Esophagus mucosa (tissue), 1 donor: ENCODE measurements around the gene BGN. TPM values are rescaled to one million over a fixed set of nuclear protein-coding genes. Genes with fewer than 3 reads are reported as not detected.

Source experiments
- ATAC-seq: fragments of 200-7000 bp; cut with Tn5 transposase; one replicate; pipeline ENCODE4 v1.9.1; 2020
- total RNA-seq: library from RNA; stranded (reverse); gene quantifications from one replicate; pipeline ENCODE4 v1.2.4, GENCODE V29; 2023
- donor health status: DM: yes; HTN: yes; CAD: no.

Gene BGN
- total RNA-seq, 1 donor from 2014 or later: 29.3 TPM

DNA sequence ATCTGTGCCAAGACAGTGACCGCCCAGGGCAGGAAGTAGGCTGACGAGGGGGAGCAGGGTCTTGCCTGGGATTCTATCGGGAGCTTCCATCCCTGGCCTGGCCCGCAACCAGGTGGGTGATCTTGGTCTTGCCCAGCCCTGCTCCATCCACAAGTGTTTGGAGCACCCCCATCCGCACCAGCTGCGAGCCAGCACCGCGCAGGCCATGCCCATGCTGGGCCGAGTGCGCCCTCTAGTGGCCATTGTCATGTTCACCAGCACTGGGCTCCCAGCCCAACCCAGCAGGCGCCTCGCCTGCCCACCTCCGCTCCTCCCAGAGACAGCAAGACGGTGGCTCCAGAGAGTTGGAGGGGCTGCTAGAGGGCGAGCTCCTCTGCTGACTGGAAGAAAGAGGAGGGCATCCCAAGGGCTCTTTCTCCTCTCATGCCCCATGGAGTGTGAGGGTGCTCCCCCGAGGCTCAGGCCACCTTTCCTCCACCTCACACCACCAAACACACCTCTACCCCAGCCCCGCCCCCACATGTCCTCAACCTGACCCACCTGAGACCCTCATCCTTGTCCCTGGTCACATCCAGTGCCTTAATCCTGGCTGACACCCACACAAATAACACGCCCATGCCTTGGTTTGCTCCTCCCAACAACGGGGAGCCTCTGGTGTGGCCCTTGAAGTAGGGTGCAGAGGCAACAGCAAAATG, 12.9 kb downstream of the BGN start:
- peak; percentile 85 for ATAC-seq

DNA sequence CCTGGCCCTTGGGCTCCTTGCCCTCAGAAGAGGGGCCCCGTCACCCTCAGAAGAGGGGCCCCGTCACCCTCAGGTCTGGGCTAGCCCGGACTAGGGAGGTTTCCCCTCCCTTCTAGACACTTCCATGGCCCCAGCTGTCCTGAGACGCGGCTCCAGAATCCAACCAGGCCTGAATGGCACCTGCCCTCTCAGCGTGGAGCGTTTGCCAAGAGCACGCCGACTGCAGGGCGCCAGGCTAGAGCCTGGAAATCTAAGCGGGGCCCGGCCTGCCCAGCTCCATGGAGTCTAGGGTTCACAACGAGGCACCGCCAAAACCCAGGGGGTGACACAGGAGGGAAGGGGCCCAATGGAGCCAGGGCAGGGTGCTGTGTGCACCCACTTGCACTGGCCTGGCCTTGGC, 14.8 kb downstream of the BGN start:
- no peak for ATAC-seq

DNA sequence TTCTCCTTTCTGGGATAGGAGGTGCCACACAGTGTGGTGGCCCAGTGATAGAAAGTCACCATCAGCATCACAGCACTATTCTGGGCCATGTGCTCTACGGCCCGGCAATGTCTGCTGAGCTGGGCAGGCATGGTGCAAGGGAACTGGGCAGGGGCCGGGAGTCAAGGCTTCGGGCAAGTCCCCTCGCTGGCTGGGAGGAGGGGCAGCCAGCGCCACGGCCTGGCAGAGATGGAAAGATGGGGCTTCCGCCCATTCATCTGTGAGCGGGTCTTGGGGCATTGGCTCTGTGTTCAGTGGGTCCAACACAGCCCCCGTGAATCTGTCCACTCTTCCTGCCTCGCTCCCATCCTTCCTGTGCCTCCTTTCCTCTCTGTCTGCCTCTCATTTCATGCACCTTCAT, 15.6 kb downstream of the BGN start:
- ATAC-seq: no peak

DNA sequence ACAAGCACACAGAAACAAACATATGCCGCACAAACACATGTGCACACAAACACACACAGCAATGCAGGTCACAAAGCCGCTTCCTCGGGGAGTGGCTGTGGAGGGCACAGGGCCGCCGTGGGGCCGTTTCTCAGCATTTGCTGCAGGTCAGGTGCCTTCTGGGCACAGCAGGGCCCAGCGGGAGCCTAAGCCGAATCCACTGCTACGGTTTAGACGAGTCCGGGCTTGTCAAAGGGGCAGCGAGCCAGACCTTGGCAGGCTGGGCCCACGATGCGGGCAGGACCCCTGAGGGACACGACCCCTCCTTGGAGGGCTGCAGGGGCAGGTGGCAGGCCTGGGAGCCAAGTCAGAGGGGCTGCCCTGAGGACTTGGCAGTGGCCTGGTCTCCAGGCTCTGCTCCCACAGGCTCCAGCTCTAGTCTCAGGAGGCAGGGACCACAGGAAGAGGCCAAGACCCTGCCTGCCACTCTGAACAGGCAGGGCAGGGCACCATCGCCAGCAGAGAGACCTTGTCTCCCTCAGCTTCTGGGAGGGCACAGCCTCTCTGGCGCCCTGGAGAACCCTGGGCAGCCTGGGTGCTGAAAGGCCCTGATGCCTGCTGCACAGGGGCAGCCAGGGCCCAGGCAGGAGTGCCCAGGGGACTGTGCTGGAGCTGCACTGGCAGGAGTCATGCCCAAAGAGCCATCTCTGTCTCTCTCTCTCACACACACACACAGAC, 17.2 kb downstream of the BGN start:
- no peak for ATAC-seq

DNA sequence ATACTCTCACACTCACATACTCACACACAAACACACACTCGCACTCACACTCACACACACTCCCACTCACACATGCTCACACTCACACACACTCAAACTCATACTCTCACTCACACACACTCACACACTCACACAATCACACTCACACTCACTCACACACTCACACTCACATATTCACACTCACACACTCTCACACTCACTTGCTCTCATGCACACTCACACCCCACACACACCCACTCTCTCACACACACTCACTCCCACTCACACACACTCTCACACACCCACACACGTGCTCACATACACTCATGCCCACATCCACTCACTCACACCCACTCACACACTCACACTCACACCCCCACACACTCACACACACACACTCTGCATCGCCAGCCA, 17.7 kb downstream of the BGN start:
- ATAC-seq: no peak

DNA sequence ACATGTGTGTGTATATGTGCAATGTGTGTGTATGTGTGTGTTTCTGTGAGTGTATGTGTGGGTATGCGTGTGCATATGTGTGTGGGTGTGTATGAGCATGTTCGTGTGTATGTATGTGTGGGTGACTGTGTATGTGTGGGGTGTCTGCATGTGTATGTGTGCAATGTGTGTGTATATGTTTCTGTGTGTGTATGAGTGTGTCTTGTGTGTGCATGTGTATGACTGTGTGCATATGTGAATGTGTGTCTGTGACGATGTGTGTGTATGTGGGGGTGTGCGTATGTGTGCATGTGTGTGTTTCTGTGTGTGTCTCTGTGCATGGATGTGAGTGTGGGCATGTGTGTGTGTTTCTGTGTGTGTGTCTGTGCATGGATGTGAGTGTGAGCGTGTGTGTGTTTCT, 18.5 kb downstream of the BGN start:
- no peak for ATAC-seq

DNA sequence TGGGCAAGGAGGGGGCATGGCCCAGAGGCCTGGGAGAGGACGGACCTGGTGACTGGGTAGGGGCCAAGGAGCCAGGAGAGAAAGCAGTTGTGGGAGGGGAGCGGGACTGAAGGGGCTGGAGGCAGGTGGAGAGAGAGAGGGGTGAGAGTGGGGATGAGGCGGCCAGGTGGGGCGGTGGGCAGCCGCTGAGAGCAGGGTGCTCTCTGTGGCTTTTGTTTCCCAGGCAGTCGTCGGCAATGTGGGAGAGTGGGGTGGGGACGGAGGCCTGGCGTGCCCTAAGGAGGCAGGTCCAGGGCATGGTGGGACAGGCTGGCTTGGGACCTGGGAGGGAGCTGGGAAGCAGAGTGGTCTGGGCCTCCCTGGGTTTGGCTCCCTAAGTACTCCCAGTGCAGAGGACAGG, 19.5 kb downstream of the BGN start:
- ATAC-seq: no peak

DNA sequence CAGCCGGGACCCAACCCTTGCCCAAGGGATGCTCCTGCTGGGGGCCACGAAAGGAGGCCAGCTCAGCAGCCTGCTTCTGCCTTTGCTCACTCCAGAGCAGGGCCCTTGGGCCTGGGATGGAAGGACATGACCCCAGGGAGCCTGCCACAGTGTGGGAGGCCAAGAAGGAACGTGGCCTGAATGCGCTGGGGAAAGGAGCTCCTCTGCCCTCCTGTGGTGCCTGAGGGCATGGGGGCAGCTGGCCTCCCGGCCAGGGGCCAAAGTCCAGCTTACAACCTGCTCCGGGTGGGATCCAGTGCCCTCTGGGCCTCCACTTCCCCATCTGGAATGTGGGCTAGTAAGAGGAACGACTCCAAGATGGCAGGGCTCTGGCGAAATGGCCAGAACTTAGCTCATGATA, 20.7 kb downstream of the BGN start:
- no peak for ATAC-seq

DNA sequence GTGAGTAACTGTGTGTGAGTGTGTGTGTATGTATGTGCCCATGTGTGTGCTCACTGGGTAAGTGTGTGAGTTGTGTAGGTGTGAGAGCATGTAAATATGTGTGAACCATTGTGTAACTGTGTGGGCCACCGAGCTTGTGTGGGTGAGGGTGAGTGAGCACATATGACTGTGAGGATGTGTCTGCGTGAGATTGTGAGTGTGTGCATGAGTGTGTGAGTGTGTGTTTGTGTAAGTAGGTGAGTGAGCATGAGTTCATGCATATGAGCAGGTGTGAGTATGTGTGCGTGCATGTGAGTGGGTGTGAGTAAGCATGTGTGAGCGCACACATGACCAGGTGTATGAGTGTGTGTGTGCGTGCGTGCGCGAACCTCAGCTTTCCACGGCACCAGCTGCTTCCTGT, 21.3 kb downstream of the BGN start:
- no peak for ATAC-seq

DNA sequence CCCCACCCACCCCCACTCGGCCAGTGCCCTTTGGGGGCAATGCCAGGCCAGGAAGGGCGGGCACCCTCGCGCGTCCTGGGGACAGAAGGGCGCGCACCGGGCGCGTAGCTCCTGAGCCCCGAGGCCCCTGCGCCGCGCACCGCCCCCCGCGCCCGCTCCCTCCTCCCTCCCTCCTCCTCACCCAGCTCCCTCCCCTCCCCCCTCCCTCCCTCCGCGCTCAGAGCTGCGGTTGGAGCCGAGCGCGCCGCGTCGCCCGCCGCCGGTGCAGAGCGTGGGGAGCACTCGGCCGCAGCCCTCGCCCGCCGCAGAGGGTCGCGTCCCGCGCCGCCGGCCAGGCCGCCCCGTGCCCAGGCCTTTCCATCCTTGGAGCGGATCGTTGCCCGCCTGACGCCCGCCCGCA, 22.6 kb downstream of the BGN start, which contains the start of gene ATP2B3:
ATP2B3 (plus strand) TSS at position 220 of the 400 bp plus-strand sequence. CDS start 18,606 bp downstream, outside the sequence.
- no peak for ATAC-seq

DNA sequence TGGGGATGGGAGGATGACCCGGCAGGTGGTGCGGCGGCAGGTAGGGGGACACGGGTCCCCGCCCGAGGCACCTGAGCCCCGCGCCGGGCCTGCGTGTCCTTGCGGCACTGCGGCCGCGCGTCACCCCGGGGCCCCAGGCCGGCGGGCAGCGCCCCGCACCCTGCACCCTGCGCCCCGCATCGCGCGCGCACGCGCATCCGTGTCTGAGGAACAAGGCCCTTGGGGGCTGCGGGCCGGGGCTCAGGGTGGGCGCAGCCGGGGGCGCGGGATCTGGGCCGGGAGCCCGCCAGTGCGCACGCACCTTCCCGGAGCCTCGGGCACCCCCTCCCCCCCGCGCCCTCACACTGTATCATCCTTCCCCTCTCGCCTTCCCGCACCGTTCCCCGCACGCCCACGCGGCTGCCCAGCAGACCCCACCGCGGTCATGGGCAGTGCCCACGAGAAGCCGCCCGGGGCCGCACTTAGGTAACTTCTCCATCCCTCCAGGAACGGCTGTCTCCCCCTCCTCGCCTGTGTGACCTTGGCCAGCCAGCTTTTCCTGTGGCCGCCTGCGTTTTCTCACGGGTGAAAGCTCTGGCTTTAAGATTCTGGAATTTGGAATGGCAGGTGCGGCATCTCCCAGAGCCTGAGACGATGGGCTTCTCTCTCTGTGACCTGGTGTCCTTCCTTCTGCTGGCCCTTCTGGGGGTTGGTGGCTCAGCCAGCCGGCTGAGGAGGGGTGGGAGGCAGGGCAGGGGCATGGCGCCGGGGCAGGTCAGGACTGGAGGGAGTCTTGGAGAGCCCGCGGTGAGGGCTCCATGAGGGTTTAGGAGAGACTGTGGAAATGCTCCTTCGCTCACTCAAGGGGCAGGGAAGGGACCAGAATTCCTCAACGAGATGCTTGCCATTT, 23.4 kb downstream of the BGN start:
- no peak for ATAC-seq

DNA sequence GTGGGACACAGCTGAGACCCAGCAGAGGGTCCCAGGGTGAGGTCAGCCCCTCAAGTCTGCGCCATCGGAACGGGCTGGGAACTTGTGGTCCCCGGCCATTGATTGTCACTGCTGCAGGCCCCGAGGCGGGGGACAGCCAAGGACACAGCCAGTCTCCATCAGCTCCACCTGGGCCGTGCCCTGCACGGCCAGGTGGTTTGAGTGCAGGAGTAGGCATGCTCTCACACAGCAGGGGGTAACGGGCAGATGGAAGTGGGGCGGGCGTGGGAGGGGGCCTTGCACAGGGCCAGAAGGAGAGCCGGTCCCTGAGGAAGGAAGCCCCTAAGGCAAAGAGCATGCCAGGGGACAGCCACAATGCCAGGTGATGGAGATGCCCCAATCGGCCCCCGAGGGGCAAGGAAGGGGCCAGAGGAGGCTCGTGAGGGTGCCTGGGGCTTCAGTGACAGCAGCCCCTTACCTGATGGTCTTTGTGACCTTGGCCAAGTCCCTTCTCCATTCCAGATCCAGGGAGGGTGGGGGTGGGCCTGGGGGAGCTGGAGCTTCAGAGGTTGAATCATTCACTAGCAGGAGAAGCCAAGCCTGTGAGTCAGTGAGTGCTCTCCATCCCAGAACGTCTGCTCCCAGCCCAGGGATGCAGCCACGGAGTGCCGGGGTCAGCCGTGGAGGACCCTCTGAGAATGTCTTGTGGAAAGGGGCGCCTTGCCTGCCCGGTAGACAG, 24.9 kb downstream of the BGN start:
- ATAC-seq: no peak

DNA sequence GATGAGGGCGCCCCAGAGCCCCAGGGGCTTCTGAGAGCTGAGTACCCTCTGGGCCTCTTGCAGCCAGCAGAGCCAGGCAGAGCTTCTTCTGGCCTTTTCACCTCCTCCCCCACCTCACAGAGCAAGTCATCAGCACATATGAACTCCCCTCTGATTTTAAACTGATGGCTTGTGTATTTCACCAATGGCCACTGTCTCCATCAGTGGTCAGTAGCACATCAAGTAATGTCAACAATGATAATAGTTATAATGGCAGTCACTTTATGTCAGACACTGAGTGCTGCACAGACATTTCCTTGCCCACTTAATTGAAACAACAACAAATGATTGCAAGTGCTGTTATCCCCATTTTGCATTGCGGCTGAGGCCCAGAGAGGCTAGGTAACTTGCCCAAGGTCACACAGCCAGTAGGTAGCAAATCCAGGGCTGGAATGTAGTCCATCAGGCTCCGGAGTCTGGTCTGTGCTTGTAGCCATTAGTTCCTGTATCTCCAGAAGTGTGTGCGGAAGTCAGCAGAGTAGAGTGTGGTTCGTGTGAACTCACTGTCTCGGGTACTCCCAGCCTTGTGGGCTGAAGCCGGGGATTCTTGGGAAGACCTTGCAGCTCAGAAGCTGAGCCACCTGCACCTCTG, 25.6 kb downstream of the BGN start:
- ATAC-seq: peak; percentile 58

DNA sequence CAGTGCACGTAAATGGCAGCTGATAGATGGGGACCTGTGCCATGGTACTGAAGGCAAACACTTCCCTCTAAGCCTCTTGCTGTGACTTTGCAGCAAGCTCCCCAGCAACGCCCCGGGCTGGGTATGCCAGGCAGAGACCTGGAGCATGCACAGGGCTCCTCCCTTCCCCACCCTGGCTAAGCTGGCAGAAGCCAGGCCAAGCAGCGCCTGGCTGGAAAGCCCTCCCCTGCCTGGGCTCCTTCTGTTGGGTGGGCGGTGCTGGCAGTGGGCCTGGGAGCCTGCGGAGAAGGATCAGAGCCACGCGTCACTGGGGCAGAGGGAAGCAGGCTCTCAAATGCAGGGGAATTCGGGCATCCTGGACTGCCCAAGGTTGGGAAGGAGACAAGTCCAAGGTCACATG, 26.3 kb downstream of the BGN start:
- peak; percentile 82 for ATAC-seq

DNA sequence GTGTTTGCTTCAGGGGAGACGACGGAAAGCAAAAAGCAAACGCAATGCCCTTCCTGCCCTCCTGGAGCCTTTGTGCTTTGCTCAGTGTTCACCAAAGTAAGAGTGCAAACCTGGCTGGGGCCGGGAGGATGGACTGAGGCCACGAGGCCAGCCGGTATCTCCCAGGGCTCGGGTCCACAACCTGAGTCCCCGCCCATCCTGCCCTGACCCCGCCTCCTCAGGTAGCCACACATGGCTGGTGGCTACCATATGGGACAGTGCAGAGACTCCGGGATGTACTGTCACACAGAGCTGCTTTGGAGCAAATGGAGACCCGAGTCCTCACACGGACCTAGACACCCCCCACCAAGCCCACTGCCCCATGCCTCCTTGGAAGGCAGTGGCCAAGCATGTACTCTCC, 27.5 kb downstream of the BGN start:
- ATAC-seq: no peak

DNA sequence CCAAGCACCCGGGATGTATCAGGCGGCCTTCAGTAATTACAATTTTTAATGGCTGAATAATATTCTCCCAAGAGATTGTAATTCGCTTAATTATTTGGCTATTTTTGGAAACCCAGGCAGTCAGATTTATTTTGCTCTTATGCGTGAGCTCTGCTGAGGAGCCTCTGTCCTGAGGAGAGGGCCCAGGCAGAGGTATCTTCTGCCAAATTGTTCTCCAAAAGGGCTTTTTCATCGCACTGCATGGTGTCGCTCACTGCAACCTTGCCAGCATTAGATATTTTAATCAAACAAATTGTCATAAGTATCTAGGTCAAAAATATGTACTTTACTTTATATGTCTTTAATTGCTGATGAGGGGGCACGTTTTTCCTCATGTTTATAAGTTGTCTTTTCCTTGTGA, 28.5 kb downstream of the BGN start:
- ATAC-seq: no peak

DNA sequence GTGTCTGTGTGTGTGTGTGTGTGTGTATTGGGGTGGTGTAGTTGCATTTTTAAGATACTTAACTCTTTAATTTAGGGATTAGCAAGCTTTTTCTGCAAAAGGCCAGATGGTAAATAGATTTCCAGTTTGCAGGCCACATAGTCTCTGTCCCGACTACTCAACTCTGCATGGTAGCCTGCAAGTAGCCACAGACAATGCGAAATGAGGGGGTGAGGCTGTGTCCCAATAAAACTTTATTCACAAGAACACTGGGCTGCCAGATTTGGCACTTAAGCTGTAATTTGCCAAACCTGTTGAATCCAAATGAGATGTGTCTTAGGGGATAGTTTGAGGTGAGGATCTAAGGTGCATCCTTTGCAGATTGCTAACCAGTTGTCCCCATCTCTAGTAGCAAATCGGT, 29.5 kb downstream of the BGN start:
- ATAC-seq: no peak

DNA sequence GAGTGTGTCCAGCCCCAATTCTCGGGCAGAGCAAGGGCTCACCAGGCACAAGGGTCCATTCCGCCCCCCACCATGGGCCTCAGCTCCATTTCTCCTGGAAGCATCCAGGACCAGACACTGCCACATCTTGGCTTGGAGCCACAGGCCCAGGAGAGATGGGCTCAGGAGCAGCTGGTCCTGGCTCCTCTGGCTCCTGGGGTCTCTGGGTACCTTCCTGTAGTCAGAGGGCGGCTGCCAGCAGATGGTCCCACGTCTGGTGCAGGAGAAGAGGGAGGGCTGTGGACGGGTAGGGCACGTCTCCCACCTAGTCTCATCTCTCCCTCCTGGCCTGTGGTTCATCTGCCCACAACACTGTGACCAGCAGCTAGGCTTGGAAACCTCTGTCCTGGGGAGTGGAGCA, 30.7 kb downstream of the BGN start:
- ATAC-seq: no peak

DNA sequence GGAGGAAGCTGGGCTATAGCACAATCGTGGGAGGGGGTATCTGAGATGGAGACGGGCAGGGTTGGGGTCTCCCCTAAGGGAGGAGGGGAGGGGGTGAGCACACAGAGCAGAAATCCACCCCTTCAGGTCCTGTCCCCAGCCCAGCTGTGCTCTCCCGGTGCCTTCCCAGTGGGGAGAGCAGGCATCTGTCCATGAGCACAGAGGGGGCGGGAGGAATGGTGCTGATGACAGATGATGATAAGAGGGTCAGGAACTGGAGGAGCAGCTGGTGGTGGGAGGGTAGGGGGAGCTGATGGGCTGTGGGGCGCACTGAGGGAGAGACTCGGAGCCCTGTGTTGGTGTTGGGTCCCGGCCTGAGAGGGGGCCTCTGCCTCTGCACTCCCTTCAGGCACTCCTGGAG, 31.3 kb downstream of the BGN start:
- ATAC-seq: no peak

DNA sequence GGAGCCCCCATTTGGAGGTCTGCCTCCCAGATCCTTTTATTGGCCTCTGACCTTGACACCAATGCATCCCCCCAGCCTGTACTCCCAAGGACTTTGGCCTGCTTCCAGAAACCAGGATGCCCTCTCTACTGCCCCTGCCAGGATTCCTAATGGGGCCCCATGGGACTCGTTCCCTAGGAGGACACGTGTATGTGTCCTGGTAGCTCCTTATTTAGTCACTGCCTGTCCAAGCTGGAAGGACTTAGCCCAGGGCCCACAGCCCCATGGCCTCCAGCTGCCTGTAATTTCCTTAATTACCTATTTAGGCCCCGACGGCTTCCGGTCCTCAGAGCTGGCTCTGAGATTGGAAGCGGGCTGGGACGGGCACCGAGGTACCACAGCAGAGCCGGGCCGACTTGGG, 32.0 kb downstream of the BGN start:
- ATAC-seq: no peak

DNA sequence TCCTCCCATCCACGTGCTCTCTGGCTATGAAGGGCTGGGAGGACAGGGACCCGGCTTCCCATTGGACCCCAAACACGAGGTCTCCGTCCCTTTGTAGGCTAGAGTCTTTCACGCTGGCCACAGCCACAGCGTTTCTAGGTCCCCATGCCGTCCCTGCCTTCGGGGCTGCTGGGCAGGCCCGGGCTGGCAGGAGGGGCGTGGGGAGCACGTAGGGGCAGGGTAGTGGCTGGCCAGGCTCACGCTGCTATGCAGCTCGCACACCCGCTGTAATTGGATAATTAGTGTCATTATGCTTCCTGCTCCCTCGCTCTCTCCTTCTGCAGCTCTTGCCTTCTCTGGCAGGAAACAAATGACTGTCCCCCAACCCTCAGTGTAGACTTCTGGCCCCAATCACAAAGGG, 32.4 kb downstream of the BGN start:
- peak; percentile 61 for ATAC-seq

DNA sequence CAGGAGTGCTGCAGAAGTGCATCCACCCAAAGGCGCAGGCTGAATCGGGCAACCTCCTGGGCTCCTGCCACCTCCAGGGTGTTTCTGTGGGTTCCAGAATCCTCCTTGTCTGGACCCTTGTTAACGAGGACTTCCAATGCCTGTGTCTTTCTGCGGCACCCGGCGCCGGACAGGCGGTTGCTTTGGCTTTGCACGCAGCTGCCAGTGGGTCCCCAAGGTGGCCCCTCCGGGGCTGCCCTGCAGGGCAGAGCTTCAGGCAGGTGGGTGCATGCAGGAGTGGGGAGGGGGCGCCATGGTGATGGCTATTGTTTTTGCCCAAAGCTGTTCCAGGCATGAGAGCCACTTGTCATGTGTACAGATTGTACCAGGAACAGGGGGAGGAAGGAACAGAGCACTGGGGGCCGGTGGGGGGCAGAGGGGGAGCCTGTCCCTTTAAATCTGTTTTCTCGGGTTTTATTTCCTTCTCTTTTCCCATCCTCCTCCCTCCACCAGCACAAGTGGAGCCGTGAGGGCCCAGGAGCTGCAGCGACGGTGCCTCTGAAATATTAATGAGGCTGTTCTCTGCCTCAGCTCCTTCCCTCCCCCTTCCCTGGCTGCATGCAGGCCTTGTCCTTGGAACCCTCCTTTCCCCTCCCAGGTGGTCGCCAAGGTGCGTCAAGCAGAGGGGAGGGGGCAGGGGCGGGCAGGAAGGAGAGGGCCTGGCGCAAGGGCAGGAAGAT, 35.8 kb downstream of the BGN start:
- ATAC-seq: no peak
